Right lung (tissue), 5 donors: ENCODE measurements around the gene NEK4. TPM values are rescaled to one million over a fixed set of nuclear protein-coding genes. Genes with fewer than 3 reads are reported as not detected.

Experiments
- DNase-seq, 2 donors: peaks; one replicate each; pipeline ENCODE4 v3.0.0-alpha.2; 2013
- polyA plus RNA-seq, 5 donors: library from polyadenylated mRNA; unstranded; fragments of 120-200 nt; gene quantifications; one replicate each; pipeline versions ENCODE4 v1.2.1 to v1.2.3, GENCODE V29; 2013; ENCODE audit warnings: inconsistent platforms in 1 of 5, low replicate concordance in 1 of 5; ENCODE audit not compliant: insufficient read length in 5 of 5, insufficient read depth in 1 of 5

NEK4 gene
- polyA plus RNA-seq, 5 donors: 20.7 to 30.7 (median 27.2) TPM

- DNase-seq: no peak
Observed at GRCh38 chr3:52793702-52794611, 23.2 kb upstream of the NEK4 start.

- no peak for DNase-seq
Observed at GRCh38 chr3:52792961-52793695, 22.4 kb upstream of the NEK4 start.

GRCh38 chr3:52792413-52792812 lies 21.7 kb upstream of the NEK4 start:
- no peak for DNase-seq

DNA sequence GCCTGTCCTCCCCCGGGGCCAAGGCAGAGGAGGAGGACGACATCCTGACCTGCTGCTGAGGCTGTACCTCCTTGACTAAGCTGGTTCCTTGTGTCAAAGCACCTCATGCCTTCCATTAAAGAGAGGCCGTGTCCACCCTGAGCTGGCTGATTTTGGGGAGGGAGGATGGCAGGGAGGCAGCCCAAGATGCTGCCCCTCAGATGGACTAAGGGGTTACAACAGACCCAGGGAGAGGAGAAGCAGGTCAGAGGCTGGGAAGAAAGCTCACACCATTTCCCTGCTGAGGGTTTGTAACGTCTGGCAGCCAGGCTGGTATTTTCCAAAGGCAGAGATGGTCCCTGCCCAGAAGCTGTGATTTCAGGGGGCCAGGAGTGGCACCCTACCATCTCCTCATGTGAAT lies 21.2 kb upstream of the NEK4 start:
- no peak for DNase-seq

GRCh38 chr3:52791366-52791765 lies 20.6 kb upstream of the NEK4 start:
- no peak for DNase-seq

DNA sequence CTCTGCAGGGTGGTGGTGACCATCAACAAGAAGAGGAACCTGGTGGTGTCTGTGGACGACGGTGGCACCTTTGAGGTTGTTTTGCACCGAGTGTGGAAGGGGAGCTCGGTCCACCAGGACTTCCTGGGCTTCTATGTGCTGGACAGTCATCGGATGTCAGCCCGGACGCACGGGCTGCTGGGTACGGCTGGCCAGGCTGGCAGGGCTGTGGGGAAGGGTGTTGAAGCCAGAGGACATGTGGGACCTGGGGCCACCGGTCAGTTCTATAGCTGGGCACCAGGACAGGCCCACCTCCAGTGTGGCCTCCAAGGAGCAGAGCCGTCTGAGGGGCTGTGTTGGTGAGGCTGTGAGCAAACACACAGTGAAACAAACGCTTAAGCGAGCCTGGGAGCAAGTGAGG lies 20.0 kb upstream of the NEK4 start:
- no peak for DNase-seq

GRCh38 chr3:52790337-52790736 lies 19.6 kb upstream of the NEK4 start:
- DNase-seq: no peak

- DNase-seq: no peak
Observed at GRCh38 chr3:52789746-52790040, 19.0 kb upstream of the NEK4 start.

GRCh38 chr3:52788890-52789745 lies 18.4 kb upstream of the NEK4 start:
- no peak for DNase-seq

GRCh38 chr3:52787672-52788625 lies 17.2 kb upstream of the NEK4 start:
- no peak for DNase-seq

GRCh38 chr3:52787246-52787645 lies 16.5 kb upstream of the NEK4 start:
- DNase-seq: no peak

- DNase-seq: no peak
Observed at GRCh38 chr3:52786330-52787215, 15.8 kb upstream of the NEK4 start.

DNA sequence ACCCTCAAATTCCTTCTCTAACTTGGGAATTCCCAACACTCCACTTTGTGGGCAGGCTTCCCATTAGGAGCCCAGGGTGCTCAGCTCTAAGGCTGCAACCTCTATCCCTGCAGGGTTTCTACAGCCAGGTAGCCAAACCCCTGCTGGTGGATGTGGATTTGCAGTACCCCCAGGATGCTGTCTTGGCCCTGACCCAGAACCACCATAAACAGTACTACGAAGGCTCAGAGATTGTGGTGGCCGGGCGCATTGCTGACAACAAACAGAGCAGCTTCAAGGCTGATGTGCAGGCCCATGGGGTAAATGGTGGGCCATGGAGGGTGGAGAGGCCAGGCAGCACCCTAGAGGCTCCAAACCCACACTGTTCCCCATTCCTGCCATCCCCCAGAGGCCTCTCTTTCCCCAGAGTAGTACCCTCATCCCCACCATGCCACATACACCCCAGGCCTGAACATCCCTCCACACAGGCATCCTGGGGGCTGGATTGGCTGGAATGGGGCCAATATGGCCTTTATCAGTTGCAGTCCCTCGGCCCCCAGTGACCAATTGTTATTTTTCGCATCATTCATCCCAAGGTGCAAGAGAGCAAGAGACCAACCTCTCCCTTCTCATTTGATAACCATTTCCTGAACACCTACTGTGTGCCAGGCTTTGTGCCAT lies 14.3 kb upstream of the NEK4 start:
- no peak for DNase-seq

GRCh38 chr3:52784021-52784621 lies 13.4 kb upstream of the NEK4 start:
- DNase-seq: no peak

GRCh38 chr3:52783211-52783555 lies 12.4 kb upstream of the NEK4 start:
- DNase-seq: no peak

- DNase-seq: no peak
Observed at GRCh38 chr3:52782412-52783210, 11.9 kb upstream of the NEK4 start.

DNA sequence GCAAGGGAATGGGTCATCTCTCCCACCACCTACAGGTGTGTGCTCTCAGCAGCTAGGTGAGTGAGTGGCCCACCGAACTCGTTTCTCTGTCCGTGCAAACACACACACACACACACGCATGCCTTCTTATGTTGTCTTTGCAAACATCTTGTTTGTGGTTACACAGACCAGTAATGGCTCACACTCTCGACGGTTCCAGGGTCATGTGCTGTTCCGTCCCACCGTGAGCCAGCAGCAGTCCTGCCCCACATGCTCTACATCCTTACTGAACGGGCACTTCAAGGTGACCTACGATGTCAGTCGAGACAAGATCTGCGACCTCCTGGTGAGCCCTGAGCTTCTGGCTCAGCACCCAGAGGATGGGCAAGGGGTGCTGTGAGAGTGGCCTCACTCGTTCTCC lies 11.0 kb upstream of the NEK4 start:
- no peak for DNase-seq

DNA sequence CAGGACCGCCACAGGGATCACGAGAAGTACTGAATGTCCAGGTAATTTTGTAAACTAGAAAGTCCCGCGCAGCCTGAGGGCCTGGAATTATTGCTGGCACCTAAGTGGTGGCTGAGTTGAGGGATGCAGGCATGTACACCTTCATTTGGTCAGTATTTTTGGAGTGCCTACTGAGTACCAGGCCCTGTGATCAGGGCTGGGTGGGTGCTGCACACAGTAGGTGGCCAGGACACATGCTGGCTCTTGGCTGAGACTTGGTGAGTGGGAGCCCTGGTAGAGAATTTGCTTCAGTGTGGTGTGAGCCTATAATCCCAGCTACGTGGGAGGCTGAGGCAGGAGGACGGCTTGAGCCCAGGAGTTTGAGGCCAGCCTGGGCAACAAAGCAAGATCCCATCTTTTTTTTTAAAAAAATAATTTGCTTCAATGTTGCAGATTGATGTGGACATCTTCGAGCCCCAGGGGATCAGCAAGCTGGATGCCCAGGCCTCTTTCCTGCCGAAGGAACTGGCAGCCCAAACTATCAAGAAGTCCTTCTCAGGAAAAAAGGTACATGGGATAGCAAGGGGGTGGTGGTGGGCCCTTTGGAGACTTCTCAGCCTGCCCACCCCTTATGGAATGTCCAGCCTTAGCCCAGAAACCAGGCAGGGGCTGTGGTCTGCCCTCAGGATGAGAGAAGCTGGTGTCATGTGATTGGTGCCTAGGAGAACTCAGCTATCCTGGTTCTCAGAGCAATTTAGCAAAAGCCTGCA lies 9.3 kb upstream of the NEK4 start:
- no peak for DNase-seq
